HepG2 (cell line): Measurements from ENCODE around the gene SMAP1.

Experiments
- BCL6 ChIP-seq: IDR thresholded peaks from 2 replicates; pipeline ENCODE4 v1.6.1; 2016; ENCODE audit warnings: missing genetic modification reagents, missing compliant biosample characterization
- CEBPB ChIP-seq: IDR thresholded peaks from 2 replicates; pipeline ENCODE4 v1.6.1; 2011; ENCODE audit warnings: low read depth, low read length, improper control_type of control experiment, borderline replicate concordance
- HDAC2 ChIP-seq: sonication (generic); formaldehyde crosslinking; IDR thresholded peaks from 2 replicates; pipeline ENCODE4 v1.4.0; 2020; ENCODE audit warnings: missing genetic modification reagents
- KLF6 ChIP-seq: IDR thresholded peaks from 2 replicates; pipeline ENCODE4 v1.8.0; 2016; ENCODE audit warnings: missing biosample characterization, missing genetic modification reagents
- POLR2A ChIP-seq, 2 experiments: IDR thresholded peaks; 2 replicates each; pipeline ENCODE4 v1.6.1; 2011; ENCODE audit warnings: low read depth in 2 of 2, low read length in 2 of 2, mild to moderate bottlenecking in 1 of 2, moderate library complexity in 1 of 2; ENCODE audit not compliant: insufficient read depth in 1 of 2
- ZNF101 ChIP-seq: sonication (generic); formaldehyde crosslinking; IDR thresholded peaks from 2 replicates; pipeline ENCODE4 v1.4.0; 2020; ENCODE audit warnings: mild to moderate bottlenecking, low read depth, missing genetic modification reagents, borderline replicate concordance
- ZNF205 ChIP-seq: IDR thresholded peaks from 2 replicates; pipeline ENCODE4 v1.6.1; 2018; ENCODE audit warnings: missing biosample characterization, missing genetic modification reagents
- ZNF510 ChIP-seq: sonication (generic); formaldehyde crosslinking; IDR thresholded peaks from 2 replicates; pipeline ENCODE4 v1.4.0; 2020; ENCODE audit warnings: low read depth, mild to moderate bottlenecking, missing genetic modification reagents
- TF ChIP-seq, protein P1 (sequence below): sonication (generic); formaldehyde crosslinking; IDR thresholded peaks from 2 replicates; pipeline ENCODE4 v1.5.0; 2020; ENCODE audit warnings: mild to moderate bottlenecking, missing genetic modification reagents, moderate library complexity
- TF ChIP-seq, protein P2 (sequence below): sonication (generic); formaldehyde crosslinking; IDR thresholded peaks from 2 replicates; pipeline ENCODE4 v1.8.0; 2022; ENCODE audit warnings: missing genetic modification reagents, mild to moderate bottlenecking, borderline replicate concordance
- TF ChIP-seq, protein P3 (sequence below): sonication (generic); formaldehyde crosslinking; IDR thresholded peaks from 2 replicates; pipeline ENCODE4 v1.5.1; 2020; ENCODE audit warnings: mild to moderate bottlenecking, missing genetic modification reagents

DNA sequence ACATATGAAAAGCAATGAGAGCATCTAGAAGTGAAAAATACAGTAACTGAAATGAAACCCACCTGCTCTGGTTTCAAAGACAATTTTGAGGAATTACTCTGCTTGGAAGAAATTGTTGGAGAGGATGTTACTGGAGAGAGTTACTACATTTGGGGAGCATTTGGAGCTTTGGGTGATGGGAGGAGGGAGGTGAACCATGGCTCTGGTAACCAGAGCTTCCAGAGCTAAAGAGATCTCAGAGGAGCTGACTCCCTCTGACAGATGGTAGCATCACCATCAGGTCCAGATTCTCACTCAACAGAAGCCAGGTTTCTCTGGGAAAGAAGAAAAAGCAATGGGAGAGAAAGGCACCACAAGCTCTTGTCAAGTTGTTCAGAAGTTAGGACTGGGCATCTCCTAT lies 42.2 kb upstream of the SMAP1 start:
- TF ChIP-seq, protein P1, sequence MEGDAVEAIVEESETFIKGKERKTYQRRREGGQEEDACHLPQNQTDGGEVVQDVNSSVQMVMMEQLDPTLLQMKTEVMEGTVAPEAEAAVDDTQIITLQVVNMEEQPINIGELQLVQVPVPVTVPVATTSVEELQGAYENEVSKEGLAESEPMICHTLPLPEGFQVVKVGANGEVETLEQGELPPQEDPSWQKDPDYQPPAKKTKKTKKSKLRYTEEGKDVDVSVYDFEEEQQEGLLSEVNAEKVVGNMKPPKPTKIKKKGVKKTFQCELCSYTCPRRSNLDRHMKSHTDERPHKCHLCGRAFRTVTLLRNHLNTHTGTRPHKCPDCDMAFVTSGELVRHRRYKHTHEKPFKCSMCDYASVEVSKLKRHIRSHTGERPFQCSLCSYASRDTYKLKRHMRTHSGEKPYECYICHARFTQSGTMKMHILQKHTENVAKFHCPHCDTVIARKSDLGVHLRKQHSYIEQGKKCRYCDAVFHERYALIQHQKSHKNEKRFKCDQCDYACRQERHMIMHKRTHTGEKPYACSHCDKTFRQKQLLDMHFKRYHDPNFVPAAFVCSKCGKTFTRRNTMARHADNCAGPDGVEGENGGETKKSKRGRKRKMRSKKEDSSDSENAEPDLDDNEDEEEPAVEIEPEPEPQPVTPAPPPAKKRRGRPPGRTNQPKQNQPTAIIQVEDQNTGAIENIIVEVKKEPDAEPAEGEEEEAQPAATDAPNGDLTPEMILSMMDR, result no peak
- TF ChIP-seq KLF6 (CRISPR knock-in tag) (no peak), HDAC2 (CRISPR knock-in tag) (no peak), POLR2A (IDR thresholded peaks at IDR 0.05; ENCODE audit: insufficient read depth in 1 of 2, low read depth in 2 of 2, low read length in 2 of 2) (no peak), ZNF510 (CRISPR knock-in tag) (no peak), BCL6 (CRISPR knock-in tag) (no peak), ZNF205 (CRISPR knock-in tag) (no peak), CEBPB (no peak), ZNF101 (CRISPR knock-in tag) (no peak)
- TF ChIP-seq, protein P2, sequence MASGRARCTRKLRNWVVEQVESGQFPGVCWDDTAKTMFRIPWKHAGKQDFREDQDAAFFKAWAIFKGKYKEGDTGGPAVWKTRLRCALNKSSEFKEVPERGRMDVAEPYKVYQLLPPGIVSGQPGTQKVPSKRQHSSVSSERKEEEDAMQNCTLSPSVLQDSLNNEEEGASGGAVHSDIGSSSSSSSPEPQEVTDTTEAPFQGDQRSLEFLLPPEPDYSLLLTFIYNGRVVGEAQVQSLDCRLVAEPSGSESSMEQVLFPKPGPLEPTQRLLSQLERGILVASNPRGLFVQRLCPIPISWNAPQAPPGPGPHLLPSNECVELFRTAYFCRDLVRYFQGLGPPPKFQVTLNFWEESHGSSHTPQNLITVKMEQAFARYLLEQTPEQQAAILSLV (CRISPR knock-in tag), result no peak
- TF ChIP-seq, protein P3, sequence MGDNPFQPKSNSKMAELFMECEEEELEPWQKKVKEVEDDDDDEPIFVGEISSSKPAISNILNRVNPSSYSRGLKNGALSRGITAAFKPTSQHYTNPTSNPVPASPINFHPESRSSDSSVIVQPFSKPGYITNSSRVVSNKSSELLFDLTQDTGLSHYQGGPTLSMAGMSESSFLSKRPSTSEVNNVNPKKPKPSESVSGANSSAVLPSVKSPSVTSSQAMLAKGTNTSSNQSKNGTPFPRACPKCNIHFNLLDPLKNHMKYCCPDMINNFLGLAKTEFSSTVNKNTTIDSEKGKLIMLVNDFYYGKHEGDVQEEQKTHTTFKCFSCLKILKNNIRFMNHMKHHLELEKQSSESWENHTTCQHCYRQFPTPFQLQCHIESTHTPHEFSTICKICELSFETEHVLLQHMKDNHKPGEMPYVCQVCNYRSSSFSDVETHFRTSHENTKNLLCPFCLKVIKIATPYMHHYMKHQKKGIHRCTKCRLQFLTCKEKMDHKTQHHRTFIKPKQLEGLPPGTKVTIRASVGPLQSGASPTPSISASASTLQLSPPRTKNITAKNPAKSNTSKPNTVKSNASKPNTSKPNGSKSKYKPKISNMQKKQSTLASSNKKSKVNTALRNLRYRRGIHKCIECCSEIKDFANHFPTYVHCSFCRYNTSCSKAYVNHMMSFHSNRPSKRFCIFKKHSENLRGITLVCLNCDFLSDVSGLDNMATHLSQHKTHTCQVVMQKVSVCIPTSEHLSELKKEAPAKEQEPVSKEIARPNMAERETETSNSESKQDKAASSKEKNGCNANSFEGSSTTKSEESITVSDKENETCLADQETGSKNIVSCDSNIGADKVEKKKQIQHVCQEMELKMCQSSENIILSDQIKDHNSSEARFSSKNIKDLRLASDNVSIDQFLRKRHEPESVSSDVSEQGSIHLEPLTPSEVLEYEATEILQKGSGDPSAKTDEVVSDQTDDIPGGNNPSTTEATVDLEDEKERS (CRISPR knock-in tag), result no peak
